ENCODE measurements around the gene GRIN2C. TPM values are rescaled to one million over a fixed set of nuclear protein-coding genes. Genes with fewer than 3 reads are reported as not detected.
A peak's percentile ranks its signal among the peaks of the same experiment; 100 is the strongest.

GRIN2C gene
- total and polyA plus RNA-seq, 2 donors (not counting 1 experiment from before 2014, with no cell fraction given) = 0.03 TPM; not detected in 1

- DNase-seq (peak; percentile 84), ATAC-seq (ENCODE audit: low read depth) (peak; percentile 52)
- intact Hi-C loops (cut with micrococcal nuclease) = loop anchor here (5.0 kb wide), 1 partner anchor 295 kb away; the partner anchor contains the start of gene CD300H
- Histone ChIP-seq H3K27me3 (replicated peaks in 1 of 4; ENCODE audit: control extremely low read depth in 1 of 4, control insufficient read depth in 3 of 4, insufficient read depth in 4 of 4, low read length in 3 of 4) (peaks cover 0 to 55% (median 22%) of the 10 kb centered on the region in 4 experiments), H3K4me3 (ENCODE audit: control extremely low read depth in 1 of 5, extremely low read depth in 1 of 5, insufficient read depth in 1 of 5, low read depth in 2 of 5, low read length in 4 of 5) (peak overlapping the region in 2 of 5 experiments; percentile 3 to 38), H3K79me2 (ENCODE audit: control insufficient read depth, insufficient read depth, low read length) (no peaks in the 10 kb centered on the region), H3K4me1 (ENCODE audit: control insufficient read depth in 2 of 2, insufficient read depth in 2 of 2, low read length in 2 of 2) (peaks cover 32 to 33% of the 10 kb centered on the region in 2 donors), H3K4me2 (replicated peaks; ENCODE audit: low read depth, low read length, poor library complexity, severe bottlenecking) (peak overlapping the region; percentile 80), H3K27ac (ENCODE audit: low read length in 2 of 2) (no peak overlapping the region), H4K20me1 (ENCODE audit: control insufficient read depth, insufficient read depth, low read length, poor library complexity, severe bottlenecking) (peaks cover 9% of the 10 kb centered on the region), H3K9ac (ENCODE audit: low read length) (no peak overlapping the region), H3K9me3 (ENCODE audit: control extremely low read depth in 1 of 3, control insufficient read depth in 2 of 3, insufficient read depth in 1 of 3, low read length in 2 of 3) (peaks cover 0 to 18% (median 0%) of the 10 kb centered on the region in 3 donors), H3K36me3 (replicated peaks in 1 of 2; ENCODE audit: control extremely low read depth in 1 of 2, control insufficient read depth in 1 of 2, extremely low read depth in 1 of 2, insufficient read depth in 2 of 2, low read length in 1 of 2) (no peaks in the 10 kb centered on the region), H2AFZ (ENCODE audit: insufficient read depth, low read depth, low read length, poor library complexity, severe bottlenecking) (no peak overlapping the region)
- POLR2A ChIA-PET = interaction anchor here (1.0 kb wide), 1 partner anchor 11 kb away, joined by 3 read pairs; the partner anchor contains the start of gene FDXR
- Mint-ChIP-seq H3K4me1 (peaks cover 26% of the 10 kb centered on the region), H3K27ac (no peak overlapping the region), H3K4me3 (peak overlapping the region; percentile 68), H3K27me3 (peaks cover 33% of the 10 kb centered on the region), H3K9me3 (ENCODE audit: insufficient read depth) (no peaks in the 10 kb centered on the region)
- CTCF ChIA-PET = interaction anchor here (0.8 to 12.3 kb wide), 19 partner anchors 10 to 483 kb away, joined by 3 to 181 read pairs (median 6); partner anchors contain the start of genes FDXR and RAB37
- WGBS (ENCODE audit: insufficient coverage) = 45% methylated on average over 19 of the region's 25 CpGs
- TF ChIP-seq CTCF (IDR thresholded peaks at IDR 0.05) (peak; percentile 78), EZH2 (IDR thresholded peaks at IDR 0.05; ENCODE audit: borderline replicate concordance, insufficient read depth, low read depth, low read length, poor library complexity, severe bottlenecking) (peak; percentile 72)
Measured at GRCh38 chr17:74862108-74862901, 2.6 kb upstream of the GRIN2C start.
